Liver (tissue), 9 donors: Measurements from ENCODE around the gene C11orf21. TPM values are rescaled to one million over a fixed set of nuclear protein-coding genes. Genes with fewer than 3 reads are reported as not detected.

ENCODE experiments used
- DNase-seq: peaks from one replicate; pipeline ENCODE4 v3.0.0-alpha.2; 2017; ENCODE audit warnings: low spot score
- H3K27ac ChIP-seq, 2 donors: one replicate each; pipeline ENCODE4 v1.7.0; 2013; ENCODE audit warnings: inconsistent platforms in 2 of 2, low read length in 2 of 2, control low read depth in 1 of 2, low read depth in 1 of 2, mild to moderate bottlenecking in 1 of 2
- H3K27me3 ChIP-seq, 4 donors: one replicate each; pipeline versions ENCODE4 v1.6.1 to v1.7.0; 2013; ENCODE audit warnings: low read length in 3 of 4, inconsistent platforms in 1 of 4, mild to moderate bottlenecking in 1 of 4, moderate library complexity in 1 of 4; ENCODE audit not compliant: control insufficient read depth in 4 of 4, insufficient read depth in 4 of 4
- H3K36me3 ChIP-seq, 4 donors: one replicate each; pipeline versions ENCODE4 v1.6.1 to v1.7.0; 2013; ENCODE audit warnings: low read length in 3 of 4, mild to moderate bottlenecking in 3 of 4, low read depth in 1 of 4, moderate library complexity in 1 of 4; ENCODE audit not compliant: control insufficient read depth in 4 of 4, insufficient read depth in 3 of 4
- H3K4me1 ChIP-seq, 4 donors: one replicate each; pipeline versions ENCODE4 v1.6.1 to v1.7.0; 2013; ENCODE audit warnings: low read length in 3 of 4, mild to moderate bottlenecking in 3 of 4, moderate library complexity in 1 of 4; ENCODE audit not compliant: control insufficient read depth in 4 of 4, insufficient read depth in 4 of 4
- H3K4me3 ChIP-seq, 3 donors: one replicate each; pipeline versions ENCODE4 v1.6.1 to v1.7.0; 2013; ENCODE audit warnings: low read length in 3 of 3, control low read depth in 1 of 3, low read depth in 1 of 3, mild to moderate bottlenecking in 1 of 3
- H3K9ac ChIP-seq, 2 donors: one replicate each; pipeline ENCODE4 v1.7.0; 2013; ENCODE audit warnings: low read length in 2 of 2, mild to moderate bottlenecking in 2 of 2, moderate library complexity in 2 of 2, control low read depth in 1 of 2, low read depth in 1 of 2
- H3K9me3 ChIP-seq, 4 donors: one replicate each; pipeline versions ENCODE4 v1.6.1 to v1.7.0; 2013; ENCODE audit warnings: low read length in 3 of 4; ENCODE audit not compliant: control insufficient read depth in 4 of 4
- EGR1 ChIP-seq, 2 donors: IDR thresholded peaks; 2 replicates each; pipeline ENCODE4 v1.6.1; 2016 to 2018; ENCODE audit warnings: antibody characterized with exemption in 2 of 2, low read depth in 2 of 2
- FOXA1 ChIP-seq: IDR thresholded peaks from 2 replicates; pipeline ENCODE4 v1.6.1; 2016; ENCODE audit warnings: antibody characterized with exemption
- FOXA2 ChIP-seq: IDR thresholded peaks from 2 replicates; pipeline ENCODE4 v1.6.1; 2016; ENCODE audit warnings: antibody characterized with exemption
- GABPA ChIP-seq, 2 donors: IDR thresholded peaks in 1 of 2; conservative IDR thresholded peaks in 1 of 2; 2 replicates each; pipeline ENCODE4 v1.6.1; 2016; ENCODE audit warnings: antibody characterized with exemption in 2 of 2, mild to moderate bottlenecking in 1 of 2, moderate library complexity in 1 of 2
- HNF4G ChIP-seq: IDR thresholded peaks from 2 replicates; pipeline ENCODE4 v1.6.1; 2016; ENCODE audit warnings: antibody characterized with exemption
- JUND ChIP-seq, 2 donors: IDR thresholded peaks; 2 replicates each; pipeline ENCODE4 v1.6.1; 2016; ENCODE audit warnings: antibody characterized with exemption in 2 of 2
- NR2F2 ChIP-seq: IDR thresholded peaks from 2 replicates; pipeline ENCODE4 v1.6.1; 2016; ENCODE audit warnings: antibody characterized with exemption
- RAD21 ChIP-seq, 2 donors: IDR thresholded peaks; 2 replicates each; pipeline ENCODE4 v1.6.1; 2016; ENCODE audit warnings: antibody characterized with exemption in 2 of 2, mild to moderate bottlenecking in 2 of 2
- RXRA ChIP-seq, 2 donors: IDR thresholded peaks; 2 replicates each; pipeline ENCODE4 v1.6.1; 2017 to 2018; ENCODE audit warnings: antibody characterized with exemption in 2 of 2, mild to moderate bottlenecking in 1 of 2
- TAF1 ChIP-seq: conservative IDR thresholded peaks from 2 replicates; pipeline ENCODE4 v1.6.1; 2016; ENCODE audit warnings: antibody characterized with exemption, mild to moderate bottlenecking
- YY1 ChIP-seq: IDR thresholded peaks from 2 replicates; pipeline ENCODE4 v1.6.1; 2016; ENCODE audit warnings: antibody characterized with exemption, mild to moderate bottlenecking
- WGBS: extraction: QIAGEN DNeasy Blood & Tissue Kit; methylation state at CpG from one replicate; pipeline ENCODE4 v1.1.7; 2013; 5-methylcytosine and 5-hydroxymethylcytosine counted together
- polyA plus RNA-seq, 2 donors: library from polyadenylated mRNA; stranded (reverse) in 1 of 2; unstranded in 1 of 2; fragments of 200-250 nt in 1 of 2; fragments of >200 nt in 1 of 2; fragmentation: Nextera tagmentation in 1 of 2; extraction: Ambion mirVana in 1 of 2; gene quantifications; one replicate each; pipeline versions ENCODE4 v1.2.1 to v1.2.3, GENCODE V29; 2013 to 2015
- total RNA-seq, 2 donors: library from RNA; depleted of rRNA; stranded (reverse); fragments of >200 nt; gene quantifications; one replicate each; pipeline ENCODE4 v1.2.3, GENCODE V29; 2014
- TF ChIP-seq, protein P1 (sequence below): fragments of 150-350 bp; IDR thresholded peaks from 2 replicates; pipeline ENCODE4 v1.5.1; 2017; ENCODE audit warnings: improper control_type of control experiment, low read depth, low read length; ENCODE audit not compliant: missing input control
- TF ChIP-seq, protein P2 (sequence below): IDR thresholded peaks from 2 replicates; pipeline ENCODE4 v1.6.1; 2016; ENCODE audit warnings: antibody characterized with exemption
- TF ChIP-seq, protein P3 (sequence below): IDR thresholded peaks from 2 replicates; pipeline ENCODE4 v1.6.1; 2016; ENCODE audit warnings: antibody characterized with exemption
- TF ChIP-seq, protein P4 (sequence below): IDR thresholded peaks from 2 replicates; pipeline ENCODE4 v1.6.1; 2016; ENCODE audit warnings: antibody characterized with exemption
- donor health status: healthy.
- donor health status: healthy.
- donor health status: healthy.
- donor health status: healthy.
- donor health status: healthy.

Gene C11orf21
- total and polyA plus RNA-seq, 4 donors: 0.14 to 16.2 (median 0.44) TPM

DNA sequence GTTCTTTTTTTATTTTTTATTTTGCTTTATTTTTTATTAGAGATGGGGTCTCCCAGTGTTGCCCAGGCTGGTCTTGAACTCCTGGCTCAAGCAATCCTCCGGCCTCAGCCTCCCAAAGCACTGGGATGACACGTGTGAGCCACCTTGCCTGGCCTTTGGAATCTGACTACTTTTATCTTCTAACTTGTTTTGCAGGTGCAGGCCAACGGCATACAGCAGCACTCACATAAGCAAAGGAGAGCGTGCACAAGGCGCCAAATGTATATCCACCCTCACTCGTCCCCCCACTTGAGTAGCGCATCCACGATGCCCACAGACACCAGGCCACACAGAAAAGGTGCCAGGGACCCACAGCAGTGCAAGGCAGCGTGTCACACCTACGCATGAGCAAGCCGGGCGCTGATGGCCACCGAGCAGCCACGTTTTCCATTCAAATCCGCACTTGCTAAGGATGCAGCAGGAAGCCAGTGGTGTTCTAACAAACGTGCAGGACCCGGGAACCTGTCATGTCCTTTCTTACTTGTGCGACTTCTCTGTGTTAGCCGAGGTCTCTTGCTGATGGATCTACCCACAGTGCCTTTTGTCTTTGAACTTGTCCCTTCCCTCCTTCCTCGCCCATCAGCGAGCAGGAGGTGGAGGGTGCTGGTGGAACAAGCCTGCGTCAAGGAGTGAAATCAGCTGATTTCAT is 37.2 kb downstream of the C11orf21 start:
- no peaks in the 10 kb centered on the region for H3K27me3 ChIP-seq
- WGBS: 84% methylated on average over 22 of the region's 22 CpGs
- no peak overlapping the region for H3K27ac ChIP-seq
- DNase-seq: no peak
- TF ChIP-seq TAF1 (no peak), RAD21 (IDR thresholded peaks at IDR 0.05) (no peak), EGR1 (IDR thresholded peaks at IDR 0.05; ENCODE audit: low read depth in 2 of 2) (no peak), JUND (IDR thresholded peaks at IDR 0.05) (no peak), YY1 (no peak), FOXA1 (no peak), RXRA (IDR thresholded peaks at IDR 0.05) (no peak), GABPA (IDR thresholded peaks at IDR 0.05 in 1 of 2, conservative IDR thresholded peaks at IDR 0.05 in 1 of 2) (no peak), NR2F2 (no peak), HNF4G (no peak)
- TF ChIP-seq, protein P1, sequence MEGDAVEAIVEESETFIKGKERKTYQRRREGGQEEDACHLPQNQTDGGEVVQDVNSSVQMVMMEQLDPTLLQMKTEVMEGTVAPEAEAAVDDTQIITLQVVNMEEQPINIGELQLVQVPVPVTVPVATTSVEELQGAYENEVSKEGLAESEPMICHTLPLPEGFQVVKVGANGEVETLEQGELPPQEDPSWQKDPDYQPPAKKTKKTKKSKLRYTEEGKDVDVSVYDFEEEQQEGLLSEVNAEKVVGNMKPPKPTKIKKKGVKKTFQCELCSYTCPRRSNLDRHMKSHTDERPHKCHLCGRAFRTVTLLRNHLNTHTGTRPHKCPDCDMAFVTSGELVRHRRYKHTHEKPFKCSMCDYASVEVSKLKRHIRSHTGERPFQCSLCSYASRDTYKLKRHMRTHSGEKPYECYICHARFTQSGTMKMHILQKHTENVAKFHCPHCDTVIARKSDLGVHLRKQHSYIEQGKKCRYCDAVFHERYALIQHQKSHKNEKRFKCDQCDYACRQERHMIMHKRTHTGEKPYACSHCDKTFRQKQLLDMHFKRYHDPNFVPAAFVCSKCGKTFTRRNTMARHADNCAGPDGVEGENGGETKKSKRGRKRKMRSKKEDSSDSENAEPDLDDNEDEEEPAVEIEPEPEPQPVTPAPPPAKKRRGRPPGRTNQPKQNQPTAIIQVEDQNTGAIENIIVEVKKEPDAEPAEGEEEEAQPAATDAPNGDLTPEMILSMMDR: no peak
- TF ChIP-seq, protein P2, sequence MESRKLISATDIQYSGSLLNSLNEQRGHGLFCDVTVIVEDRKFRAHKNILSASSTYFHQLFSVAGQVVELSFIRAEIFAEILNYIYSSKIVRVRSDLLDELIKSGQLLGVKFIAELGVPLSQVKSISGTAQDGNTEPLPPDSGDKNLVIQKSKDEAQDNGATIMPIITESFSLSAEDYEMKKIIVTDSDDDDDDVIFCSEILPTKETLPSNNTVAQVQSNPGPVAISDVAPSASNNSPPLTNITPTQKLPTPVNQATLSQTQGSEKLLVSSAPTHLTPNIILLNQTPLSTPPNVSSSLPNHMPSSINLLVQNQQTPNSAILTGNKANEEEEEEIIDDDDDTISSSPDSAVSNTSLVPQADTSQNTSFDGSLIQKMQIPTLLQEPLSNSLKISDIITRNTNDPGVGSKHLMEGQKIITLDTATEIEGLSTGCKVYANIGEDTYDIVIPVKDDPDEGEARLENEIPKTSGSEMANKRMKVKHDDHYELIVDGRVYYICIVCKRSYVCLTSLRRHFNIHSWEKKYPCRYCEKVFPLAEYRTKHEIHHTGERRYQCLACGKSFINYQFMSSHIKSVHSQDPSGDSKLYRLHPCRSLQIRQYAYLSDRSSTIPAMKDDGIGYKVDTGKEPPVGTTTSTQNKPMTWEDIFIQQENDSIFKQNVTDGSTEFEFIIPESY: no peak
- TF ChIP-seq, protein P3, sequence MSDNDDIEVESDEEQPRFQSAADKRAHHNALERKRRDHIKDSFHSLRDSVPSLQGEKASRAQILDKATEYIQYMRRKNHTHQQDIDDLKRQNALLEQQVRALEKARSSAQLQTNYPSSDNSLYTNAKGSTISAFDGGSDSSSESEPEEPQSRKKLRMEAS: no peak
- TF ChIP-seq, protein P4, sequence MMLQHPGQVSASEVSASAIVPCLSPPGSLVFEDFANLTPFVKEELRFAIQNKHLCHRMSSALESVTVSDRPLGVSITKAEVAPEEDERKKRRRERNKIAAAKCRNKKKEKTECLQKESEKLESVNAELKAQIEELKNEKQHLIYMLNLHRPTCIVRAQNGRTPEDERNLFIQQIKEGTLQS: no peak
- no peak overlapping the region for H3K9ac ChIP-seq
- no peaks in the 10 kb centered on the region for H3K9me3 ChIP-seq
- H3K4me1 ChIP-seq: peaks cover 2 to 12% (median 3%) of the 10 kb centered on the region in 4 donors
- H3K4me3 ChIP-seq: no peak overlapping the region
- no peaks in the 10 kb centered on the region for H3K36me3 ChIP-seq

DNA sequence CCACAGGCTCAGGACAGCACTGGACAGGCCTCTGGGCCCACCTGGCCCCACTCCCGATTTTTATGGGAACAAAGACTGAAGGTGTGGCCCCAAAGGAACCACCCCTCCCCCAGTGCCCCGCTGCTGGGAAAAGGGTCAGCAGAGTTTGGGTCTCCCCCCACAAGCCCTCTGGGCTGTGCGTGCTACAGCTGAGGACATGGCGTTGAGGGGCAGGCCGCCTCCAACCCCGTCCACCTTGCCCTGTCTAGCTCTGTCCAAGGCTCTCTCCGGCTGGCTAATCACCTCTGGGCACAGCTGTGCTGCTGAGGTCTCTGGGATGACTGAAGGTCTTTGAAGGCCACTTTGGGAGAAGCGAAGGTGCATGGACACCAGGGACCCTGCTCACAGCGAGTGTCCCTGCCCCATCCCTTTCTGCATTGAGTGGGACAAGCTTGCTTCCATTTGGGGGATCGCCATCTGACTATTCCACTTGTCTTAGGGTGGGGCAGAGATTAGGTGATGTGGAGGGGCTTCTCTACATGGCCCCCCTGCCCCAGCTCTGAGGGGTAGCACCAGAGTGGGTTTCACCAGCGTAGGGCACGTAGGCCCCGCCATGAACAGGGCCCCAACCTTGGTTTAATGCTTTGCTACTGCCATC is 37.9 kb downstream of the C11orf21 start:
- WGBS: 94% methylated on average over 13 of the region's 13 CpGs
- no peaks in the 10 kb centered on the region for H3K36me3 ChIP-seq
- peaks cover 0 to 6% (median 2%) of the 10 kb centered on the region in 4 donors for H3K4me1 ChIP-seq
- no peak overlapping the region for H3K27ac ChIP-seq
- no peak overlapping the region for H3K4me3 ChIP-seq
- no peaks in the 10 kb centered on the region for H3K9me3 ChIP-seq
- TF ChIP-seq NR2F2 (no peak), FOXA2 (no peak)
- TF ChIP-seq, protein P2: no peak
- no peak for DNase-seq
- no peaks in the 10 kb centered on the region for H3K27me3 ChIP-seq
- no peak overlapping the region for H3K9ac ChIP-seq
